Aorta (tissue), 5 donors: ENCODE data around the gene CYSLTR2. TPM values are rescaled to one million over a fixed set of nuclear protein-coding genes. Genes with fewer than 3 reads are reported as not detected.

ENCODE experiments used
- ATAC-seq: fragments of 200-7000 bp; cut with Tn5 transposase; one replicate; pipeline ENCODE4 v1.9.1; 2022; ENCODE audit warnings: moderate library complexity; ENCODE audit not compliant: low FRiP score
- DNase-seq, 2 donors: peaks; one replicate each; pipeline ENCODE4 v3.0.0-alpha.2; 2020
- H3K27ac ChIP-seq, 2 donors: one replicate each; pipeline ENCODE4 v1.5.1; 2013; ENCODE audit warnings: low read length in 2 of 2, mild to moderate bottlenecking in 2 of 2, moderate library complexity in 2 of 2, control low read depth in 1 of 2, inconsistent platforms in 1 of 2, low read depth in 1 of 2
- H3K27me3 ChIP-seq, 2 donors: one replicate each; pipeline ENCODE4 v1.6.1; 2013; ENCODE audit warnings: control low read depth in 1 of 2, low read length in 1 of 2, mild to moderate bottlenecking in 1 of 2, moderate library complexity in 1 of 2; ENCODE audit not compliant: insufficient read depth in 2 of 2, control insufficient read depth in 1 of 2
- H3K36me3 ChIP-seq, 2 donors: one replicate each; pipeline ENCODE4 v1.6.1; 2013; ENCODE audit warnings: control low read depth in 1 of 2, low read length in 1 of 2, mild to moderate bottlenecking in 1 of 2; ENCODE audit not compliant: insufficient read depth in 2 of 2, control insufficient read depth in 1 of 2
- H3K4me1 ChIP-seq, 2 donors: one replicate each; pipeline ENCODE4 v1.6.1; 2013; ENCODE audit warnings: low read length in 2 of 2, control low read depth in 1 of 2, mild to moderate bottlenecking in 1 of 2, moderate library complexity in 1 of 2; ENCODE audit not compliant: insufficient read depth in 2 of 2, control insufficient read depth in 1 of 2
- H3K4me3 ChIP-seq, 2 donors: one replicate each; pipeline ENCODE4 v1.5.1; 2013; ENCODE audit warnings: low read length in 2 of 2, control low read depth in 1 of 2, mild to moderate bottlenecking in 1 of 2
- H3K9me3 ChIP-seq: one replicate; pipeline ENCODE4 v1.6.1; 2013; ENCODE audit warnings: mild to moderate bottlenecking, low read length; ENCODE audit not compliant: control insufficient read depth
- WGBS, 2 donors: extraction: QIAGEN DNeasy Blood & Tissue Kit; methylation state at CpG; one replicate each; pipeline ENCODE4 v1.1.7; 2013; 5-methylcytosine and 5-hydroxymethylcytosine counted together
- intact Hi-C, 2 donors: fragments of 100-400 bp; cut with DNase I; formaldehyde crosslinking; loops; one replicate each; pipeline versions ENCODE4 v1.14.2 to v1.15.0; 2022
- polyA plus RNA-seq, 2 donors: library from polyadenylated mRNA; stranded (reverse); fragments of 200-250 nt; gene quantifications; one replicate each; pipeline ENCODE4 v1.2.3, GENCODE V29; 2013
- total RNA-seq, 2 donors: library from RNA; stranded (reverse); fragmentation: NEBNext Ultra II Directional; extraction: Animal tissue kit (Norgen Biotek cat#: 25700); gene quantifications; one replicate each; pipeline ENCODE4 v1.2.1, GENCODE V29; 2021
- donor health status: healthy with polysubstance abuse.
- donor health status: Bipolar disorder and iron deficiency.
- donor health status: DM: no; HTN: no; CAD: no.
- donor health status: DM: no; HTN: no; CAD: no.
- donor health status: DM: yes; HTN: yes; CAD: no.

Gene CYSLTR2
- total and polyA plus RNA-seq, 4 donors, result 0.88 to 1.7 (median 1.1) TPM

DNA sequence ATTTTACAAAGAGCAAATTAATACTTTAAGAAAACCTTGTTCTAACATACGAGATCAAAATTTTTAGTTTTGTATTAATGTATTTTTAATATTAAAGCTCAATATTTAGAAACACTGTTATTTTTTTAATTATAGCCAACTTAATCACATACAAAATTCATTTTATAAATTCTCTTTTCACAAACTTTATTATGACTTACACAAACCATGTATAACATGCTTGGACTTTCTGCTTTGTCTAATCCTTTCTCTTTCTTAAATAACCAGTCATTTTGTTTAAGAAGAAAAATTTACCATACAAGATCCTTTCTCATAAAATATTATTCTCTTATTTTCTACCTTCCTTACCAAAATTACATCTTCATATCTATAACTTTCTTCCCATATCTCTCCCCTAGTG, 62.2 kb downstream of the CYSLTR2 start:
- H3K4me1 ChIP-seq, result no peaks in the 10 kb centered on the region
- no peaks in the 10 kb centered on the region for H3K27me3 ChIP-seq
- H3K9me3 ChIP-seq, result no peaks in the 10 kb centered on the region
- intact Hi-C loops, result no loop called here
- no peaks in the 10 kb centered on the region for H3K36me3 ChIP-seq
- ATAC-seq (no peak), DNase-seq (no peak)
- H3K27ac ChIP-seq, result no peak overlapping the region
- no peak overlapping the region for H3K4me3 ChIP-seq
- 91 to 96% methylated on average over 1 of the region's 1 CpG for WGBS, 2 donors

DNA sequence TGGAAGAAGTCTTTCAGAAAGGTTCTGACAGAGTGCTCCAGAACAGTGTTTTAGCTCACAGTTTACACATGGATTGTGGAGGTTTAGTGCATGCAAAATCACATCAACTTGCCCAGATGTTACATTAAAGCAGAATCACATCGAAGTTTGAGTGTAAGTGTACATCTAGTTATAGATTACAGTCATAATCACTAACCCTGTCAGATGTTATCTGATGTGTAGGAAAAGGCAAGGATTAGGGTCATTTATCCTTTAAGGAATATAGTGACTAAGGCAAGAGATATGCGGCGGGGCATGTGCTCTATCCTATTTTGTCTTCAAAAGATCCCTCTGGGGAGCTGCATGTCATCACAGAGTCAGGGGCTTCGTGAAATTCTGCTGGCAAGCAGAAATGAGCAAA, 66.9 kb downstream of the CYSLTR2 start:
- 38 to 40% methylated on average over 4 of the region's 4 CpGs for WGBS, 2 donors
- ATAC-seq, result no peak

DNA sequence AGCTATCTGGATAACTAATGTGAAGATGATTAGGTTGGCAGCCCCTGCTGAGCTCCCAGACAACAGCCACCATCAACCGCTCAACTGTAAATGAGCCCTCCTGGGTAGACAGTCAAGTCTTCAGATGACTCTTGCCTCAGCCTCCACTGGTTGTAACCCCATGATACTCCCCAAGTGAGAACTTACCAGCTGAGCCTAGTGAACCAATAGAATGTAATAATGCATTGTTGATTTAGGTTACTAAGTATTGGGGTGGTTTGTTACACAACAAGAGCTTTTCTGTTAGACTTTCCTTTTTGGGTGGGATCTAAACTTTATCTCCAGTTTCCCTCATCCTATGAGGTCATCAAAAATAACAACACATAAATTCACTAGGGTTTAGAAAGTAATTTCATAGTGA, 69.4 kb downstream of the CYSLTR2 start:
- H3K4me1 ChIP-seq, result no peaks in the 10 kb centered on the region
- intact Hi-C loops, result no loop called here
- no peaks in the 10 kb centered on the region for H3K9me3 ChIP-seq
- H3K36me3 ChIP-seq, result no peaks in the 10 kb centered on the region
- H3K4me3 ChIP-seq, result no peak overlapping the region
- DNase-seq (no peak), ATAC-seq (no peak)
- no peaks in the 10 kb centered on the region for H3K27me3 ChIP-seq
- no peak overlapping the region for H3K27ac ChIP-seq
- WGBS, 2 donors, result 91 to 100% methylated on average over 1 of the region's 1 CpG

More for the DNA sequence above, 66.9 kb downstream of the CYSLTR2 start:
- Histone ChIP-seq H3K36me3 (no peaks in the 10 kb centered on the region), H3K27ac (no peak overlapping the region), H3K4me3 (no peak overlapping the region), H3K4me1 (no peaks in the 10 kb centered on the region), H3K27me3 (no peaks in the 10 kb centered on the region), H3K9me3 (no peaks in the 10 kb centered on the region)
- DNase-seq, result no peak
- intact Hi-C loops, result no loop called here

DNA sequence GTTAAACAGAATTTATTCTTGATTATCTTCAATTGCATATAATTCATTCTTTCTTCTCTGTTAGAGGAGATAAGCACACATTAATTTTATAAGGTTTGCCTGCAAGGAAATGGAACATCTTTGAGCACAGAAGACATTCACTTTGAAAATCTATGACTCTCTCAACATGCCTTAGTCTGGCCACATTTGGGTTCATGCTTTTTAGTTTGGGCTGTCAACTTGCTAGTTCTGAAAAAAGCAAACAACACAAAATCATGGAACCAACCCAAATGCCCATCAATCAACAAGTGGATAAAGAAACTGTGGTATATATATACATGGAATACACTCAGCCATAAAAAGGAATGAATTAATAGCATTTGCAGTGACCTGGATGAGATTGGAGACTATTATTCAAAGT, 71.5 kb downstream of the CYSLTR2 start:
- H3K27ac ChIP-seq, result no peak overlapping the region
- intact Hi-C loops, result no loop called here
- DNase-seq (no peak), ATAC-seq (no peak)
- no peak overlapping the region for H3K4me3 ChIP-seq
- no peaks in the 10 kb centered on the region for H3K4me1 ChIP-seq
- H3K27me3 ChIP-seq, result no peaks in the 10 kb centered on the region
- no peaks in the 10 kb centered on the region for H3K36me3 ChIP-seq
- no peaks in the 10 kb centered on the region for H3K9me3 ChIP-seq

DNA sequence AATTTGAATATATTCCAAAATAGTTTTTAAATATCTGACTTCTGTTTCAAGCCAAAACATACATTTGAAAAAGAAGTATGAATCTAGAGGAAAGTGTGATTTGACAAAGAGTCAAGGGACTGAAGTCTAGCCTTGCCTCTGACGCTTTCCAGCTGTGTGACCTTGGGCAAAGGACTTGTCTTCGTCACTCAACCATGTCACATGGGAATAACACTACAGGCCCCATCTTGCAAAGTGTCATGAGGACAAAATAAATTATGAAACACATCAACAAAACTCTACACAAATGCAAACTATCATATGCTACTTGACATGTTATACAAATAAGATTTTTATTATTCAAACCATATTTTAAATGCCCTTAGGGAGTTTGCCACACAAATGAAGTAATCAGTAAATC, 73.0 kb downstream of the CYSLTR2 start:
- DNase-seq (no peak), ATAC-seq (no peak)
- Histone ChIP-seq H3K27ac (no peak overlapping the region), H3K36me3 (no peaks in the 10 kb centered on the region), H3K27me3 (no peaks in the 10 kb centered on the region), H3K4me1 (no peaks in the 10 kb centered on the region), H3K9me3 (no peaks in the 10 kb centered on the region), H3K4me3 (no peak overlapping the region)
- 6 to 8% methylated on average over 2 of the region's 2 CpGs for WGBS, 2 donors
- intact Hi-C loops, result no loop called here

DNA sequence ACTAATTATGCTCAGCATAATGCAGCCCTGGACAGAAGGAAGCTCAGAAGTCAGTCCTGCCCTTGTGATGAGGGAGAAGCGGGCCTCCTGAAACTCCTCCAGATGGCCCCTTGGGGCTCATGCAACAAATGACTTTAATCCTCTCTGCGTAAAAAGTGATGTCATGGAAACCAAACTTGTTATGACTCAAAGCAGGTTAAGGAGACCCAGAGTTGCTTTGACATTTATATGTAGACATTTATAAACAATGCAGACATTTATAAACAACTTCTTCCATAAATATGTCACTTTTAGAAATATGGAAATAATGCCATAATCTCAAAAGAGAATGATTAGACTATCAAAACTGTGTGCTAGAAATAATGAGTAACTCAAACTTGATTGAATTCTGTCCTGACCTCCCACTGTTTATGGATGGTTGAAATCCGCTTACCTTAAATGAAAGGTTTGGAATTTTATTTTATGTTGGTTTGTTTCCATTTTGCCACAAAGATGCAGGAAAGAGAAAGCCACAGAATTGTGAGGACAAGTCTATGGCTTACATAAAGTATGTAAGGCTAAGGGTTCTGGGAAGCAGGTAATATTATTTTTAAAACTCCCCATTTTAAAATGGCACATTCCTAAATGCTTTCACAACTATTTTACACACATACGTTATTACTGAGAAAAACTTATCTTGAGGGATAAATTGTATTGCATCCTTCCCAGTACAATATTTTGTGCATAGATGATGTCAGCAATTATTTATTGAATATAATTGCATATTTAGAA, 73.7 kb downstream of the CYSLTR2 start:
- intact Hi-C loops, result no loop called here
- ATAC-seq (no peak), DNase-seq (no peak)
- Histone ChIP-seq H3K36me3 (no peaks in the 10 kb centered on the region), H3K4me1 (no peaks in the 10 kb centered on the region), H3K4me3 (no peak overlapping the region), H3K27ac (no peak overlapping the region), H3K9me3 (no peaks in the 10 kb centered on the region), H3K27me3 (no peaks in the 10 kb centered on the region)
- 36 to 49% methylated on average over 4 of the region's 4 CpGs for WGBS, 2 donors

DNA sequence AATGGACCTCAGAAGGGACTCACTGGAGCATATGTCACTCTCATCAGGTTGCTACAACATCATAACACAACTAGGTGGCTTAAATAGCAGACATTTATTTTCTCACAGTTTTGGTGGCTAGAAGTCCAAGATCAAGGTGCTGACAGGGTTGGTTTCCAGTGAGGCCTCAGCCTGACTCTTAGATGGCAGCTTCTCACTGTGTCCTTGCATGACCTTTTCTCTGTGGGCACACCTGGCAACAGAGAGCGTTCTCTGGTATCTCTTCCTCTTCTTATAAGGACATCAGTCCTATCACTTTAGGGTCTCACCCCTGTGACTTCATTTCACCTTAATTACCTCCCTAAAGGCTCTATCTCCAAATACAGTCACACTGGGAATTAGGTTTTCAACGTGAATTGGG, 74.5 kb downstream of the CYSLTR2 start:
- ATAC-seq (no peak), DNase-seq (no peak)
- H3K9me3 ChIP-seq, result no peaks in the 10 kb centered on the region
- intact Hi-C loops, result no loop called here
- no peaks in the 10 kb centered on the region for H3K4me1 ChIP-seq
- no peaks in the 10 kb centered on the region for H3K27me3 ChIP-seq
- WGBS, 2 donors, result 87 to 93% methylated on average over 2 of the region's 2 CpGs
- H3K36me3 ChIP-seq, result no peaks in the 10 kb centered on the region
- no peak overlapping the region for H3K4me3 ChIP-seq
- no peak overlapping the region for H3K27ac ChIP-seq

DNA sequence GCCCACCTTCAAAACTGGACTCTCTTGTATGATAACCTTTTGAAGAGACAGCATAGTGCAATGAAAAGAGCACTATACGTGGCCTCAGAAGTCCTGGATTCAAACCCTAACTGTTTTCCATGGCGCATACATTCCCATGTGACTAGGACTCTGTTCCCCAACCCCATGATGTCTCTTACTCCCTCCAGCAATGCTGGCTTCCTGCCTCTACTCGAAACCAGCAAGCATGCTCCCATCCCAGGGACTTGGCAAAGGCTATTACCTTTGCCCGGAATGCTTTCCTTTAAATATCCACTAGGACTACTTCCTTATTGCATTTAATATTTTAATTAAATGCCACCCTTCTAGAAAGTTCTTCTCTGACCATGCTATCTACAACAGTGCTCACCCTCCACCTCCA, 75.1 kb downstream of the CYSLTR2 start:
- H3K9me3 ChIP-seq, result no peaks in the 10 kb centered on the region
- WGBS, 2 donors, result 64 to 70% methylated on average over 4 of the region's 4 CpGs
- H3K27ac ChIP-seq, result no peak overlapping the region
- H3K27me3 ChIP-seq, result no peaks in the 10 kb centered on the region
- H3K4me3 ChIP-seq, result no peak overlapping the region
- DNase-seq, result no peak
- no peaks in the 10 kb centered on the region for H3K36me3 ChIP-seq
- H3K4me1 ChIP-seq, result no peaks in the 10 kb centered on the region
- intact Hi-C loops, result no loop called here
- ATAC-seq, result no peak

DNA sequence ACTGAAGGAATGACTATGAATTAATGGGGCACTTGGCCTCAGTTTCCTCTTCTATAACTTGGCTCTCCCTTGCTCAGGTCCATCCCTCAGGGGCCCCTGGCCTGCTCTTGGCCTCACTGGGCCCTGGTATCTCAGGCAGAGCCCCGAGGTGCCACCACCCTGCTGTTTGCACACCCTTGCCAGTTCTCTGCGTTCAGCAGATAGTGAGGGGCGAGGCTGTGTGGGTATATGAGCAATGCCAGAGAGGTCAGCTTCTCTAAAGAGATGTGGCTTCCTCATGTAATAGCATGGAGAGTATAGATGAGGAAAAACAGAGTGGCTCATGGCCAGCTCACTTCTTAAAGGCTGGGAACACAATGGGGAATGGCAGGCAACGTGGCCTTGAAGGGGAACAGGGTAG, 76.1 kb downstream of the CYSLTR2 start:
- H3K36me3 ChIP-seq, result no peaks in the 10 kb centered on the region
- H3K9me3 ChIP-seq, result no peaks in the 10 kb centered on the region
- no peak overlapping the region for H3K27ac ChIP-seq
- DNase-seq (no peak), ATAC-seq (no peak)
- intact Hi-C loops, result no loop called here
- no peak overlapping the region for H3K4me3 ChIP-seq
- H3K4me1 ChIP-seq, result no peaks in the 10 kb centered on the region
- 69 to 83% methylated on average over 4 of the region's 4 CpGs for WGBS, 2 donors
- H3K27me3 ChIP-seq, result no peaks in the 10 kb centered on the region
